ENCODE measurements around the gene PWWP2B. TPM values are rescaled to one million over a fixed set of nuclear protein-coding genes. Genes with fewer than 3 reads are reported as not detected.

PWWP2B gene
- polyA plus RNA-seq, 2 of the 4 experiments (the other 2 are of a cell fraction), result 2.8 to 7.3 TPM

DNA sequence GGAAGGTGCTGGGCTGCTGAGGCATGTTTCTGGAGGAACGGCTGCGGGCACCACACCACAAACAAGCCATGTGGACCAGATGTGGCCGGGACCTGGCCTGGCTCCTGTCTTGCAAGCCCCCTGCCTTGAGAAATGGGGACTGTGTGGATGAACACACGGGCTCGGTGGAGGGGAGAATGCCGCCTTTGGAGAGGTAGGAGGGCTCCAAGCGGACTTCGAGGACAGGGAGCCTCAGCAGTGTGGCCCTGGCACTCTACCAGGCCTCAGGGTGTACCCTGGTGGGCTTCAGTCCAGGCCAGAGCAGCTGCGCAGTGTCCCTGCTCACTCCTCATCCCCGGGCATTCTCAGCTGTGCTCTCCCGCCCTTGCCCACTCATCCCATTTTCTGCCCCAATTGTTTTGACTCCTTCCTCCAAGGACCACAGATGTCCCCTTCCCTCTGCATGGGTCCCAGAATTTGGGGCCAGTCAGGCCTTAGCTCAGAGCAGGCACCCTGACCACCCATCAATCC, 31.5 kb downstream of the PWWP2B start (continued):
- TF ChIP-seq PHF8 (IDR thresholded peaks at IDR 0.05; ENCODE audit: borderline replicate concordance, low read depth), result no peak

DNA sequence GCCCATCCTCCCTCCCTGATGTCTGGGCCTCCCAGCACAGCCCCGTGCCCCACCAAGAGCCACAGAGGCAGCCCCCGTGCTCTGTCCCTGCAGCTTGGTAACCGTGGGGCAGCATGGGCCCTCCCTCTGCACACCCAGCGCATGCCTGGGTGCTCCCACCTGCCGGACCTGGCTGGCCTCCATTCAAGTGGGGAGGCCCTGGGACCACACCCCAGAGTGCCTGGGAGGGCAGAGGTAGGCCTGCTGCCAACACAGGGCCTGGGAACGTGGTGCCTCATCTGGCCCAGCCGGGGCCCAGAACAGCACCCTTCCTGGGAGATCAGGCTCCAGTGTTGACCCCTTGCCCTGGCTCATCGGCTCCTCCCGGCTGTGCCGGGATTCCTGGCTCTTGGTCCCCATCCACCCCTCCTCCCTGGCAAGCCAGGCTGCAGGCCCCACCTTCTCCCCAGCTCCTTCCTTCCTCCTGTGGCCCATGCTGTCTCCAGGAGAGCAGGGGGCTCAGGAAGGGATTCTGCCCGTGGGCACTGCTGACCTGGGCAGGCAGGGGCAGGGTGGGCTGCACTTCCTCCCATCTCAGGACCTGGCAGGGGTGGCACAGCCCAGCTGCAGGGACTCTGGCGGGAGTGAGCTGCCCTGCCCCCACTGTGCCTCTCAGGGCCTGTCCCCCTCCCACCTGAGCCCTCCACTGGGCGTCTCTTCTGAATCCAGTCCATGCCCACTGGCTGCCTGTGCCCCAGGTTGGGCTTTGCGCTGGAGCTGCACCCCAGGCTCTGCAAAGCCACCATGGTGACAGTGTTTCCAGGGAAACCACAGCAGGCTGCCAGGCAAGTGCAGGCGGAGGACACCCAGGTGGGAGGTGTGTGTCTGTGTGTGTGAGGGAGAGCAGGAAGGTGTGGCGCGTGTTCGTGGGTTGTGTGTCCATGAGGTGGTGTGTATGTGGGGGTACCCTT, 32.6 kb downstream of the PWWP2B start:
- POLR2A ChIA-PET, result no interaction called here
- Histone ChIP-seq H3K4me2 (no peak overlapping the region), H3K9me3 (no peaks in the 10 kb centered on the region), H3K4me3 (no peak overlapping the region), H3K27ac (peak overlapping the region in 1 of 2 experiments; percentile 4; a peak in 1 of 6 replicates), H3K4me1 (peaks cover 8% of the 10 kb centered on the region)
- WGBS (ENCODE audit: missing lambda C conversion rate), result 57% methylated on average over 13 of the region's 18 CpGs
- FAIRE-seq (no peak), ATAC-seq (peak in 1 of 2 experiments; percentile 20; a peak in 3 of 6 replicates), DNase-seq (ENCODE audit: low read depth in 1 of 2, low spot score in 1 of 2) (no peak)
- TF ChIP-seq NR3C1 (IDR thresholded peaks at IDR 0.05) (no peak), POLR2AphosphoS2 (conservative IDR thresholded peaks at IDR 0.05; ENCODE audit: low read length) (no peak), KDM1A (IDR thresholded peaks at IDR 0.05; ENCODE audit: low read depth) (no peak), ZSCAN20 (CRISPR knock-in tag; IDR thresholded peaks at IDR 0.05) (no peak), POLR2A (IDR thresholded peaks at IDR 0.05; ENCODE audit: low read length) (no peak), FOSB (CRISPR knock-in tag; IDR thresholded peaks at IDR 0.05) (no peak)
- CTCF ChIA-PET, result interaction anchor here (1.0 to 1.3 kb wide), 3 partner anchors 8 to 18 kb away, joined by 3 to 4 read pairs (median 3); no protein-coding TSS in a partner anchor

DNA sequence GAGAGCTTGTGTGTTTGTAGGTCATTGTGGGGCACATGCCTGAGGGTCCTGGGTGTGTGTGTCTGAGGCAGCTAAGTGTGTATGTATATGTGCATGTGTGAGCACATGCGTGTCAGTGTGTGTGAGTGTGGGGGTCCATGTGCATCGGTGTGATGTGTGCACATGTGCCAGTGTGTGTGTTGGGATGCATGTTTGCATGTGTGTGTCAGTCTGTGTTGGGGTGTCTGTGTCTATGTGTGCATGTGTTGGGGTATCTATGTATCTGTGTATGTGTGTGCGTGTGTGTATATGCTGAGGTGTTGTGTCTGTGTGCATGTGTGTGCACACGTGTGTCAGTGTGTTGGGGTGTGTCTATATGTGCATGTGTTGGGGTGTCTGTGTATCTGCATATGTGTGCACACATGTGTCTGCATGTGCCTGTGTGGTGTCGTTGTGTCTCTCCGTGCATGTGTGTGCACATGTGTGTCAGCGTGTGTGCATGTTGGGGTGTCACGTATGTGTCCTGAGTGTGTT, 33.3 kb downstream of the PWWP2B start:
- FAIRE-seq (no peak), ATAC-seq (no peak), DNase-seq (ENCODE audit: low read depth in 1 of 2, low spot score in 1 of 2) (no peak)
- no peak for TF ChIP-seq GATA3 (IDR thresholded peaks at IDR 0.05; ENCODE audit: borderline replicate concordance)
- TF ChIP-seq SREBF2 (IDR thresholded peaks at IDR 0.05), result no peak
- TF ChIP-seq, protein P1, sequence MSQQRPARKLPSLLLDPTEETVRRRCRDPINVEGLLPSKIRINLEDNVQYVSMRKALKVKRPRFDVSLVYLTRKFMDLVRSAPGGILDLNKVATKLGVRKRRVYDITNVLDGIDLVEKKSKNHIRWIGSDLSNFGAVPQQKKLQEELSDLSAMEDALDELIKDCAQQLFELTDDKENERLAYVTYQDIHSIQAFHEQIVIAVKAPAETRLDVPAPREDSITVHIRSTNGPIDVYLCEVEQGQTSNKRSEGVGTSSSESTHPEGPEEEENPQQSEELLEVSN (IDR thresholded peaks at IDR 0.05; ENCODE audit: borderline replicate concordance, low read depth), result no peak
- TF ChIP-seq ESRRA (IDR thresholded peaks at IDR 0.05; ENCODE audit: borderline replicate concordance, low read length), result no peak
- TF ChIP-seq BHLHE40 (IDR thresholded peaks at IDR 0.05; ENCODE audit: low read depth, low read length), result no peak
- TF ChIP-seq, protein P2, sequence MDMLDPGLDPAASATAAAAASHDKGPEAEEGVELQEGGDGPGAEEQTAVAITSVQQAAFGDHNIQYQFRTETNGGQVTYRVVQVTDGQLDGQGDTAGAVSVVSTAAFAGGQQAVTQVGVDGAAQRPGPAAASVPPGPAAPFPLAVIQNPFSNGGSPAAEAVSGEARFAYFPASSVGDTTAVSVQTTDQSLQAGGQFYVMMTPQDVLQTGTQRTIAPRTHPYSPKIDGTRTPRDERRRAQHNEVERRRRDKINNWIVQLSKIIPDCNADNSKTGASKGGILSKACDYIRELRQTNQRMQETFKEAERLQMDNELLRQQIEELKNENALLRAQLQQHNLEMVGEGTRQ (IDR thresholded peaks at IDR 0.05), result no peak
- 83% methylated on average over 8 of the region's 8 CpGs for WGBS (ENCODE audit: missing lambda C conversion rate)
- ChIA-PET CTCF (interaction anchor here (1.0 to 1.5 kb wide), 3 partner anchors 8 to 17 kb away, joined by 3 to 4 read pairs (median 4); no protein-coding TSS in a partner anchor), POLR2A (no interaction called here)
- H3K4me1 ChIP-seq, result peaks cover 8% of the 10 kb centered on the region
- no peak overlapping the region for H3K27ac ChIP-seq
- no peak overlapping the region for H3K4me2 ChIP-seq
- H3K9me3 ChIP-seq, result no peaks in the 10 kb centered on the region
- no peak overlapping the region for H3K4me3 ChIP-seq

DNA sequence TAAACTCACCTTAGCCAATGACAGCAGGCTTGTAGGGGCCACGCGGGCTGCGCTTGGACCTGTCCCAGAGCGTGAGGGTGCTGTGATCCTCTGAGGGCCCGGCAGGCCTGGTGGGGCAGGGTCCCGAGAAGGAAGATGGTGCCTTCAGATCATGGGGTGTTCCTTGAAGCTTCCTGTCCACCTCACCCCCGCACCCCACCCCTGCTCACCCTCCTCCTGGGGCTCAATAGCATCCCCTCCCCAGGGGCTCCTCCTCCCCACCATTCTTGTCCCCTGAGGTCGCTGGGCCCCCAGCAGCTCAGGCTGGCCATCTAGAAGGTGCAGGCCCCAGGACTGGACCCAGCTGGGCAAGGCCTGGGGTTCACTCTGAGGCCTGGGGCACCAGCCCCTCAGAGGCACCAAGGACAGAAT, 33.9 kb downstream of the PWWP2B start:
- no peak overlapping the region for H3K27ac ChIP-seq
- ATAC-seq, result no peak
- no peak overlapping the region for H3K4me3 ChIP-seq
- WGBS (ENCODE audit: missing lambda C conversion rate), result 91% methylated on average over 6 of the region's 8 CpGs
- ChIA-PET CTCF (interaction anchor here (1.2 to 1.5 kb wide), 3 partner anchors 9 to 13 kb away, joined by 3 to 5 read pairs (median 4); no protein-coding TSS in a partner anchor), POLR2A (no interaction called here)
- no peaks in the 10 kb centered on the region for H3K9me3 ChIP-seq
- TF ChIP-seq, protein P3, sequence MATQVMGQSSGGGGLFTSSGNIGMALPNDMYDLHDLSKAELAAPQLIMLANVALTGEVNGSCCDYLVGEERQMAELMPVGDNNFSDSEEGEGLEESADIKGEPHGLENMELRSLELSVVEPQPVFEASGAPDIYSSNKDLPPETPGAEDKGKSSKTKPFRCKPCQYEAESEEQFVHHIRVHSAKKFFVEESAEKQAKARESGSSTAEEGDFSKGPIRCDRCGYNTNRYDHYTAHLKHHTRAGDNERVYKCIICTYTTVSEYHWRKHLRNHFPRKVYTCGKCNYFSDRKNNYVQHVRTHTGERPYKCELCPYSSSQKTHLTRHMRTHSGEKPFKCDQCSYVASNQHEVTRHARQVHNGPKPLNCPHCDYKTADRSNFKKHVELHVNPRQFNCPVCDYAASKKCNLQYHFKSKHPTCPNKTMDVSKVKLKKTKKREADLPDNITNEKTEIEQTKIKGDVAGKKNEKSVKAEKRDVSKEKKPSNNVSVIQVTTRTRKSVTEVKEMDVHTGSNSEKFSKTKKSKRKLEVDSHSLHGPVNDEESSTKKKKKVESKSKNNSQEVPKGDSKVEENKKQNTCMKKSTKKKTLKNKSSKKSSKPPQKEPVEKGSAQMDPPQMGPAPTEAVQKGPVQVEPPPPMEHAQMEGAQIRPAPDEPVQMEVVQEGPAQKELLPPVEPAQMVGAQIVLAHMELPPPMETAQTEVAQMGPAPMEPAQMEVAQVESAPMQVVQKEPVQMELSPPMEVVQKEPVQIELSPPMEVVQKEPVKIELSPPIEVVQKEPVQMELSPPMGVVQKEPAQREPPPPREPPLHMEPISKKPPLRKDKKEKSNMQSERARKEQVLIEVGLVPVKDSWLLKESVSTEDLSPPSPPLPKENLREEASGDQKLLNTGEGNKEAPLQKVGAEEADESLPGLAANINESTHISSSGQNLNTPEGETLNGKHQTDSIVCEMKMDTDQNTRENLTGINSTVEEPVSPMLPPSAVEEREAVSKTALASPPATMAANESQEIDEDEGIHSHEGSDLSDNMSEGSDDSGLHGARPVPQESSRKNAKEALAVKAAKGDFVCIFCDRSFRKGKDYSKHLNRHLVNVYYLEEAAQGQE (IDR thresholded peaks at IDR 0.05), result no peak
- no peak for TF ChIP-seq RFX5 (IDR thresholded peaks at IDR 0.05)
- peaks cover 8% of the 10 kb centered on the region for H3K4me1 ChIP-seq
- no peak overlapping the region for H3K4me2 ChIP-seq
- no peak for DNase-seq (ENCODE audit: low read depth in 1 of 2, low spot score in 1 of 2)
- no peak for FAIRE-seq
